GM18907 (cell line): Measurements from ENCODE around the gene CEP85L.

Experiments
- ATAC-seq: cut with Tn5 transposase; IDR thresholded peaks from one replicate; pipeline ENCODE4 v1.9.1; 2021; ENCODE audit warnings: mild to moderate bottlenecking, moderate library complexity; ENCODE audit not compliant: unreplicated experiment

Gene CEP85L

DNA sequence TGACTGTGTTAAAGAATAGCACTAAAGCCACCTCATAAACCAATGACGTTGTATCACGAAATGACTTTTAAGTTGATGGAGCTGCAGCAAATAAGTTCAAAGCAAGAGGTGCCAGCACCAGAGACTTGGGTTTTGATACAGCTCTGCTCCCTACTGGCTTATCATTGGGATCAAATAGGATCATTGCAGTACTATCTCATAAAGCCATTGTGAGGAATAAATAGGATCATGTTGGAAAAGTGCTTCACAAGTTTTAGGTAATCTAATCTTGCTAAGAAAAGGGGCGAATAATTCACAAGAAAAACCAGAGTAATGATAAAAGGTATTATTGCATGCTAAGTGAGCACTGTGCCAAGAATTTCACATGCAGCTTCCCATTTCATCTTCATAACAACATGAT, 10.4 kb upstream of the CEP85L start:
- ATAC-seq: no peak

DNA sequence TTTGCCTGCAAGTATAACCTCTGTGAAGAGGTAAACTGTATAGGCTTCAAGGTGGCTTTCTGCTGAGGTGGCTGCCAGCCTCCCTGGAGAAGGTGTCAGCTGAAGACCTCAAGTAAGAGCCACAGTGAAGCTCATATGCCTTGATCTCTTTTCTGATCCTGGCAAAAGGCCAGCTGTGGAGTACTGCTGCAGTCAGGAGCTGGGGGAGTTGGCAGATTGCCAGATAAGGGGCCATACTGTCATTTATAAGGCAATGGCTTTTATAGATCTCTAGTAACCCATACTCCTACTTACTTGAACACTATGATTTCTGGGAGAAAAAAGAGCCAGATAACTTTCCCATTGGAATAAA, 8.8 kb upstream of the CEP85L start:
- no peak for ATAC-seq

GRCh38 chr6:118659513-118660217, 8.3 kb upstream of the CEP85L start:
- no peak for ATAC-seq

DNA sequence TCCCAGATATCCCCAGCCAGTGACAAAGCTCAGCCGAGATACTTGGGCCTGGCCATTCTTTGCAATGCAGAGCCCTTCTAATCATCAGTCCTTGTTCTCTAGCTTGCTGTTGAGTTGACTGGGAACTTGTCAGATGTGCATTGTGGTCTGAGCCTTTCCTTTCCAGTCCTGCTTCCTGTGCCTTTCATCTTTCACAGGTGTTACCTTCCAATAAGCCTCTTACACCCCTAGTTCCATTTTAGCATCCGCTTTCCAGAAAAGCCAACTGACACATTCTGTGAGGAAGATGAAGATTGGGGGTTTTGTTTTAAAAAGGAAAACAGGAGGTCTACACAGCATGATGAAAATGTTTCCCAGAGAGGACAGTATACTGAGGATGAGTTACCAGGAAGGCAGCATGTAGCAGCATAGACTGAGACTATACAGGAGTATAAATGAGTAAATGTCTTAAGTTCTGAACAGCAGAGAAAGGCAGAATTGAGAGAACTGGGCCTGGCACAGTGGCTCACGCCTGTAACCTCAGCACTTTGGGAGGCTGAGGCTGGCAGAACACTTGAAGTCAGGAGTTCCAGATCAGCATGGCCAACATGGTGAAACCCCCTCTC, 5.6 kb upstream of the CEP85L start:
- ATAC-seq: no peak

DNA sequence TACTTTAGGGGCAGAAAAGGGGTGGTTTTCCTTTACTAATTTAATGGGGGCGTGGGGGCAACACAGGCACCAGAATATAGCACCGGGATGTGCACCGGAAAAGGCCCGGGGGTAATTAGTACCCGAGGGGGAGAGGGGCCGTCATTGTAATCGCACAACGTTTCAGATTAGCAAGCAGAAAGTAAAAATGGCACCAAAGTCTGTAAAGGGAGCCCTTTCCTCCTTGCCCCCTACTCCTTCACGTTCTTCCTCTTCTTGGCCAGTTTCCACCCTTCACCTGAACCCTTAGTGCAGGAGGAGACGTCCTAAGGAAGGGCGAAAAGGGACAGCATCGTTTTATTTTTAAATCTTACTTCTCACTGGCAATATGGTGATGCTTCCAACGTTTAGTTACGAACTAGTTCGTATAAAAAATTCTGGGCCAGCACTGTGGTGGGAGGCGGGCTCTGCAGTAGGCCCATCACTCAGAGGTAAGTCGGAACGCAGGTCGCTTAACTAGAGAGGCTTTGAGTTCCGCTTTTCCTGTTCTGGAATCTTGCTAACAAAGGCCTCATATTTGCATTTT, 742 bp upstream of the CEP85L start:
- ATAC-seq: no peak

GRCh38 chr6:118650582-118651281, 659 bp downstream of the CEP85L start:
- peak; percentile 52 for ATAC-seq

GRCh38 chr6:118649918-118650581, 1.3 kb downstream of the CEP85L start:
- no peak for ATAC-seq

- ATAC-seq: no peak
Measured at GRCh38 chr6:118648866-118649554, 2.4 kb downstream of the CEP85L start.

- no peak for ATAC-seq
Measured at GRCh38 chr6:118646977-118647376, 4.4 kb downstream of the CEP85L start.

DNA sequence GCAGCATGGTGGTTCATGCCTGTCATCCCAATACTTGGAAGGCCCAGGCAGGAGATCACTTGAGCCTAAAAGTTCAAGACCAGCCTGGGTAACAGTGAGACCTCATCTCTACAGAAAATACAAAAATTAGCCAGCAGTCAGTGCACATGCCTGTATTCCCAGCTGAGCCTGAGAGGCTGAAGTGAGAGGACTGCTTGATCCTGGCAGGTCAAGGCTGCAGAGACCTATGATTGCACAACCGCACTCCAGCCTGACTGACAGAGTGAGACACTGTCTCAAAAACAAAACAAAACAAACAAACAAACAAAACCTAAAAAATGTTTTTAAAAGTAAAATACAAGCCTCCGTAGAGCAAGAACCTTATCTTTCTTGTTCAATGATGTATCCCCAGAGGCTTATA, 6.0 kb downstream of the CEP85L start:
- no peak for ATAC-seq

DNA sequence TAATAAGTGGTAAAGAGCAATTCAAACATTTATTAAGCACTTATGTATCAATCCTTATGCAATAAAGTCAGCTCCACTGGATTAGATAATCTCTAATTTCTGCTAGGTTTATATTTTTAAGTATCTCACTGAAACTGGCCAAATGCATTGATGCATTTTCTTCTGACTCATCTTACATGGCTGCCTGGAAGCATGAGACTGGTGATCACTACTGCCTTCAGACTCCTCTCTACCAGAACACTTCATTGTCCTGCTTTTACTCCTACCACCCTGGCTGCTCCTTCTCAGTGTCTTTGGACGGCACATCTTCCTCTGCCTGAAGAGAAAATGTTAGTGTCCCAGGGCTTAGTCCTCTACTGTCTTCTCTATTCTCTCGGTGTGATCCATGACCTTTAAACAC, 7.4 kb downstream of the CEP85L start:
- no peak for ATAC-seq

DNA sequence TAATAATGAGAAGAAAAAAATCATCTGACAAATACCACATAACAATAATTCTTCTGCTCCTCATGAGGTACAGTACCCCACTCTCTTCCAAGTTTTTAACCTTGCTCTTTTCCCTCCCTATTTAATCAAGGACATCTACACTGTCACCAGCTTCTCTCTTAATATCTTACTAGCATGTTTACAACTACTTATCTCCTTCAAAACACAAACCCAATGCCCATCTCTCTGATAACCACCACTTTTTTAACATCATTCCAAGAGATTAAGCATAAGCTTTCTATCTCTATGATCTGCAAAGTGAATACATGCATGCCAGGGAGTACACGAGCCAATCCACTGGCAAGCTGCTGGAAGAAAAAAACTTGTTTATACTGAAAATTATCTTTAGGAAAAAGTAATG, 10.3 kb downstream of the CEP85L start:
- no peak for ATAC-seq

- ATAC-seq: peak; percentile 84
Measured at GRCh38 chr6:118639054-118639964, 12.1 kb downstream of the CEP85L start.

- no peak for ATAC-seq
Measured at GRCh38 chr6:118638288-118638687, 13.1 kb downstream of the CEP85L start.

- no peak for ATAC-seq
Measured at GRCh38 chr6:118635909-118636735, 15.3 kb downstream of the CEP85L start.

GRCh38 chr6:118632359-118632758, 19.0 kb downstream of the CEP85L start:
- no peak for ATAC-seq

- no peak for ATAC-seq
Measured at GRCh38 chr6:118630923-118631322, 20.5 kb downstream of the CEP85L start.

GRCh38 chr6:118630067-118630466, 21.3 kb downstream of the CEP85L start:
- no peak for ATAC-seq

GRCh38 chr6:118627724-118628123, 23.7 kb downstream of the CEP85L start:
- no peak for ATAC-seq
